Keratinocyte (primary cell): ENCODE results near the gene FASN. TPM values are rescaled to one million over a fixed set of nuclear protein-coding genes. Genes with fewer than 3 reads are reported as not detected.

Experiments
- DNase-seq: peaks from one replicate; pipeline ENCODE4 v3.0.0-alpha.2; 2011; ENCODE audit warnings: low read depth, missing footprints, low spot score
- FAIRE-seq: peaks from 2 replicates; lab custom pipeline; 2011; peaks lifted over from hg19 to GRCh38; lab: Jason Lieb, UNC
- H2AFZ ChIP-seq: 2 replicates; pipeline ENCODE4 v1.6.0; 2012; ENCODE audit warnings: low read length, control low read depth, inconsistent platforms; ENCODE audit not compliant: control insufficient read depth
- H3K27ac ChIP-seq: 2 replicates; pipeline ENCODE4 v1.5.1; 2011; ENCODE audit warnings: low read length; ENCODE audit not compliant: control insufficient read depth, insufficient read depth
- H3K27me3 ChIP-seq: 3 replicates; pipeline ENCODE4 v1.6.0; 2011; ENCODE audit warnings: low read length; ENCODE audit not compliant: control insufficient read depth, insufficient read depth; ENCODE audit errors: extremely low read depth
- H3K36me3 ChIP-seq, 2 experiments: 2 replicates in 1 of 2; 3 replicates in 1 of 2; pipeline ENCODE4 v1.5.1; 2011; ENCODE audit warnings: low read length in 2 of 2, mild to moderate bottlenecking in 1 of 2; ENCODE audit not compliant: control insufficient read depth in 2 of 2, insufficient read depth in 2 of 2; ENCODE audit errors: extremely low read depth in 1 of 2
- H3K4me1 ChIP-seq: 3 replicates; pipeline ENCODE4 v1.5.1; 2011; ENCODE audit warnings: low read length; ENCODE audit not compliant: control insufficient read depth, insufficient read depth; ENCODE audit errors: extremely low read depth
- H3K4me2 ChIP-seq: 3 replicates; pipeline ENCODE4 v1.6.0; 2011; ENCODE audit warnings: low read depth, low read length; ENCODE audit not compliant: control insufficient read depth, insufficient read depth; ENCODE audit errors: extremely low read depth
- H3K4me3 ChIP-seq, 3 experiments: fragments of 200-600 bp in 1 of 3; sonication (generic) in 1 of 3; 2 replicates in 2 of 3; 3 replicates in 1 of 3; pipeline ENCODE4 v1.5.1; 2011 to 2016; ENCODE audit warnings: low read length in 3 of 3, mild to moderate bottlenecking in 3 of 3, control low read depth in 2 of 3, inconsistent platforms in 1 of 3, low read depth in 1 of 3, mixed read lengths in 1 of 3, mixed run types in 1 of 3, moderate library complexity in 1 of 3; ENCODE audit not compliant: control insufficient read depth in 2 of 3, insufficient read depth in 2 of 3; ENCODE audit errors: extremely low read depth in 1 of 3
- H3K79me2 ChIP-seq: 2 replicates; pipeline ENCODE4 v1.6.0; 2012; ENCODE audit warnings: low read length; ENCODE audit not compliant: control insufficient read depth, insufficient read depth
- H3K9ac ChIP-seq: 3 replicates; pipeline ENCODE4 v1.6.0; 2011; ENCODE audit warnings: low read length; ENCODE audit not compliant: control insufficient read depth, insufficient read depth; ENCODE audit errors: extremely low read depth
- H3K9me1 ChIP-seq: 3 replicates; pipeline ENCODE4 v1.6.0; 2011; ENCODE audit warnings: low read length; ENCODE audit not compliant: control insufficient read depth, insufficient read depth; ENCODE audit errors: extremely low read depth
- H3K9me3 ChIP-seq: 2 replicates; pipeline ENCODE4 v1.5.1; 2012; ENCODE audit warnings: low read depth, low read length; ENCODE audit not compliant: control insufficient read depth
- H4K20me1 ChIP-seq: 3 replicates; pipeline ENCODE4 v1.6.0; 2011; ENCODE audit warnings: low read length; ENCODE audit not compliant: control insufficient read depth, insufficient read depth; ENCODE audit errors: extremely low read depth
- CTCF ChIP-seq, 3 experiments: IDR thresholded peaks in 1 of 3; conservative IDR thresholded peaks in 1 of 3; optimal IDR thresholded peaks in 1 of 3; 2 replicates in 2 of 3; 3 replicates in 1 of 3; pipeline versions ENCODE3 to v1.5.1; 2011; ENCODE audit warnings: low read length in 3 of 3, mild to moderate bottlenecking in 3 of 3, moderate library complexity in 2 of 3, control low read depth in 1 of 3, inconsistent platforms in 1 of 3; ENCODE audit not compliant: insufficient read depth in 2 of 3; ENCODE audit errors: extremely low read depth in 1 of 3
- EZH2 ChIP-seq: IDR thresholded peaks from one replicate; pipeline ENCODE4 v1.6.1; 2012; ENCODE audit warnings: inconsistent platforms, mild to moderate bottlenecking, low read length, moderate library complexity
- dilution Hi-C: fragments of 300-500 bp; cut with MboI; formaldehyde crosslinking; loops from one replicate; pipeline ENCODE4 v1.7.0; 2020; ENCODE audit warnings: low sequenced_read_pairs; ENCODE audit not compliant: extremely low pct_ligation_motif_present
- polyA plus RNA-seq, 5 experiments: library from polyadenylated mRNA; depleted of rRNA in 3 of 5; stranded (reverse) in 3 of 5; stranded (forward) in 1 of 5; unstranded in 1 of 5; fragments of >200 nt; gene quantifications; 1 replicate in 1 of 5; 2 replicates in 3 of 5; 3 replicates in 1 of 5; pipeline versions ENCODE4 v1.2.1 to v1.2.3, GENCODE V29; 2011 to 2012; ENCODE audit warnings: missing spikeins in 2 of 5, low read depth in 1 of 5, low replicate concordance in 1 of 5

The FASN gene
- polyA plus RNA-seq, 1 donor (not counting 4 experiments of a cell fraction or from before 2014, with no cell fraction given): 44.7 TPM

- H3K79me2 ChIP-seq: peaks cover 10% of the 10 kb centered on the region
- H3K9me1 ChIP-seq: no peaks in the 10 kb centered on the region
- H3K4me3 ChIP-seq: no peak overlapping the region
- H3K27me3 ChIP-seq: no peaks in the 10 kb centered on the region
- H3K27ac ChIP-seq: no peak overlapping the region
- H4K20me1 ChIP-seq: peaks cover 24% of the 10 kb centered on the region
- H3K9ac ChIP-seq: no peak overlapping the region
- H3K9me3 ChIP-seq: no peaks in the 10 kb centered on the region
- no peak for TF ChIP-seq CTCF (optimal IDR thresholded peaks at IDR 0.05 in 1 of 3, IDR thresholded peaks at IDR 0.05 in 1 of 3, conservative IDR thresholded peaks at IDR 0.05 in 1 of 3; ENCODE audit: extremely low read depth in 1 of 3, insufficient read depth in 2 of 3, low read length in 3 of 3)
- no peak for TF ChIP-seq EZH2
- H3K4me1 ChIP-seq: no peaks in the 10 kb centered on the region
- dilution Hi-C loops: no loop called here
- no peak for FAIRE-seq
- H2AFZ ChIP-seq: no peak overlapping the region
- H3K4me2 ChIP-seq: no peak overlapping the region
- peaks cover 59 to 60% of the 10 kb centered on the region in 2 experiments for H3K36me3 ChIP-seq
- DNase-seq: no peak
These were observed 16.5 kb downstream of the FASN start for GRCh38 chr17:82081546-82081945.

- Histone ChIP-seq H3K27me3 (no peaks in the 10 kb centered on the region), H2AFZ (no peak overlapping the region), H3K9me3 (no peaks in the 10 kb centered on the region), H3K27ac (no peak overlapping the region), H3K36me3 (peaks cover 54% of the 10 kb centered on the region in 2 experiments), H3K4me1 (no peaks in the 10 kb centered on the region), H3K4me2 (no peak overlapping the region), H3K9ac (no peak overlapping the region), H4K20me1 (peaks cover 24% of the 10 kb centered on the region), H3K9me1 (no peaks in the 10 kb centered on the region), H3K4me3 (no peak overlapping the region), H3K79me2 (peaks cover 4% of the 10 kb centered on the region)
- TF ChIP-seq CTCF (optimal IDR thresholded peaks at IDR 0.05 in 1 of 3, IDR thresholded peaks at IDR 0.05 in 1 of 3, conservative IDR thresholded peaks at IDR 0.05 in 1 of 3; ENCODE audit: extremely low read depth in 1 of 3, insufficient read depth in 2 of 3, low read length in 3 of 3) (no peak), EZH2 (no peak)
- FAIRE-seq (no peak), DNase-seq (no peak)
- dilution Hi-C loops: no loop called here
These were observed 17.1 kb downstream of the FASN start for GRCh38 chr17:82080789-82081464.
